Measurements from ENCODE around the gene OXTR. TPM values are rescaled to one million over a fixed set of nuclear protein-coding genes. Genes with fewer than 3 reads are reported as not detected.

Gene OXTR
- polyA plus RNA-seq, 1 donor from 2014 or later, result 1.7 TPM

- Histone ChIP-seq H3K27me3 (ENCODE audit: insufficient read depth, low read depth, low read length) (no peaks in the 10 kb centered on the region), H2AFZ (ENCODE audit: low read depth, low read length) (no peak overlapping the region), H3K27ac (ENCODE audit: low read length) (no peak overlapping the region), H3K9me3 (ENCODE audit: low read length) (no peaks in the 10 kb centered on the region), H3K9me2 (ENCODE audit: insufficient read depth, low read length) (no peaks in the 10 kb centered on the region), H3K79me2 (replicated peaks; ENCODE audit: insufficient read depth, low read length) (no peaks in the 10 kb centered on the region), H4K20me1 (ENCODE audit: insufficient read depth) (no peaks in the 10 kb centered on the region), H3K36me3 (ENCODE audit: insufficient read depth, low read length) (no peaks in the 10 kb centered on the region), H3K4me3 (ENCODE audit: low read length) (no peak overlapping the region), H3K9ac (ENCODE audit: low read length) (no peak overlapping the region), H3F3A (ENCODE audit: insufficient read depth, low read length, poor library complexity, severe bottlenecking) (no peaks in the 10 kb centered on the region), H3K4me2 (ENCODE audit: low read length) (no peak overlapping the region)
- TF ChIP-seq CTCF (IDR thresholded peaks at IDR 0.05; ENCODE audit: poor library complexity, severe bottlenecking) (no peak), POLR2AphosphoS5 (IDR thresholded peaks at IDR 0.05) (no peak), TAF1 (IDR thresholded peaks at IDR 0.05; ENCODE audit: low read depth) (no peak), RAD21 (conservative IDR thresholded peaks at IDR 0.05) (no peak), EP300 (conservative IDR thresholded peaks at IDR 0.05; ENCODE audit: poor library complexity, severe bottlenecking) (no peak), SMC3 (conservative IDR thresholded peaks at IDR 0.05; ENCODE audit: poor library complexity) (no peak), EZH2 (IDR thresholded peaks at IDR 0.05; ENCODE audit: borderline replicate concordance, insufficient read depth, low read length, poor library complexity, severe bottlenecking) (no peak), MXI1 (conservative IDR thresholded peaks at IDR 0.05; ENCODE audit: poor library complexity, severe bottlenecking) (no peak)
- TF ChIP-seq, protein P1, sequence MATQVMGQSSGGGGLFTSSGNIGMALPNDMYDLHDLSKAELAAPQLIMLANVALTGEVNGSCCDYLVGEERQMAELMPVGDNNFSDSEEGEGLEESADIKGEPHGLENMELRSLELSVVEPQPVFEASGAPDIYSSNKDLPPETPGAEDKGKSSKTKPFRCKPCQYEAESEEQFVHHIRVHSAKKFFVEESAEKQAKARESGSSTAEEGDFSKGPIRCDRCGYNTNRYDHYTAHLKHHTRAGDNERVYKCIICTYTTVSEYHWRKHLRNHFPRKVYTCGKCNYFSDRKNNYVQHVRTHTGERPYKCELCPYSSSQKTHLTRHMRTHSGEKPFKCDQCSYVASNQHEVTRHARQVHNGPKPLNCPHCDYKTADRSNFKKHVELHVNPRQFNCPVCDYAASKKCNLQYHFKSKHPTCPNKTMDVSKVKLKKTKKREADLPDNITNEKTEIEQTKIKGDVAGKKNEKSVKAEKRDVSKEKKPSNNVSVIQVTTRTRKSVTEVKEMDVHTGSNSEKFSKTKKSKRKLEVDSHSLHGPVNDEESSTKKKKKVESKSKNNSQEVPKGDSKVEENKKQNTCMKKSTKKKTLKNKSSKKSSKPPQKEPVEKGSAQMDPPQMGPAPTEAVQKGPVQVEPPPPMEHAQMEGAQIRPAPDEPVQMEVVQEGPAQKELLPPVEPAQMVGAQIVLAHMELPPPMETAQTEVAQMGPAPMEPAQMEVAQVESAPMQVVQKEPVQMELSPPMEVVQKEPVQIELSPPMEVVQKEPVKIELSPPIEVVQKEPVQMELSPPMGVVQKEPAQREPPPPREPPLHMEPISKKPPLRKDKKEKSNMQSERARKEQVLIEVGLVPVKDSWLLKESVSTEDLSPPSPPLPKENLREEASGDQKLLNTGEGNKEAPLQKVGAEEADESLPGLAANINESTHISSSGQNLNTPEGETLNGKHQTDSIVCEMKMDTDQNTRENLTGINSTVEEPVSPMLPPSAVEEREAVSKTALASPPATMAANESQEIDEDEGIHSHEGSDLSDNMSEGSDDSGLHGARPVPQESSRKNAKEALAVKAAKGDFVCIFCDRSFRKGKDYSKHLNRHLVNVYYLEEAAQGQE (IDR thresholded peaks at IDR 0.05; ENCODE audit: borderline replicate concordance), result no peak
Measured at GRCh38 chr3:8737823-8738222, 31.6 kb downstream of the OXTR start.

- Histone ChIP-seq H3K4me3 (ENCODE audit: low read length) (no peak overlapping the region), H3K9ac (ENCODE audit: low read length) (no peak overlapping the region), H4K20me1 (ENCODE audit: insufficient read depth) (no peaks in the 10 kb centered on the region), H3K4me2 (ENCODE audit: low read length) (no peak overlapping the region), H3F3A (ENCODE audit: insufficient read depth, low read length, poor library complexity, severe bottlenecking) (no peaks in the 10 kb centered on the region), H3K27me3 (ENCODE audit: insufficient read depth, low read depth, low read length) (no peaks in the 10 kb centered on the region), H2AFZ (ENCODE audit: low read depth, low read length) (no peak overlapping the region), H3K36me3 (ENCODE audit: insufficient read depth, low read length) (no peaks in the 10 kb centered on the region), H3K9me2 (ENCODE audit: insufficient read depth, low read length) (no peaks in the 10 kb centered on the region), H3K27ac (ENCODE audit: low read length) (no peak overlapping the region), H3K79me2 (replicated peaks; ENCODE audit: insufficient read depth, low read length) (no peaks in the 10 kb centered on the region), H3K9me3 (ENCODE audit: low read length) (no peaks in the 10 kb centered on the region)
- TF ChIP-seq EP300 (conservative IDR thresholded peaks at IDR 0.05; ENCODE audit: poor library complexity, severe bottlenecking) (no peak), SMC3 (conservative IDR thresholded peaks at IDR 0.05; ENCODE audit: poor library complexity) (no peak), RAD21 (conservative IDR thresholded peaks at IDR 0.05) (no peak), MXI1 (conservative IDR thresholded peaks at IDR 0.05; ENCODE audit: poor library complexity, severe bottlenecking) (no peak), TAF1 (IDR thresholded peaks at IDR 0.05; ENCODE audit: low read depth) (no peak), CTCF (IDR thresholded peaks at IDR 0.05; ENCODE audit: poor library complexity, severe bottlenecking) (no peak), POLR2AphosphoS5 (IDR thresholded peaks at IDR 0.05) (no peak), EZH2 (IDR thresholded peaks at IDR 0.05; ENCODE audit: borderline replicate concordance, insufficient read depth, low read length, poor library complexity, severe bottlenecking) (no peak)
- TF ChIP-seq, protein P1 (IDR thresholded peaks at IDR 0.05; ENCODE audit: borderline replicate concordance), result no peak
Measured at GRCh38 chr3:8737301-8737700, 32.1 kb downstream of the OXTR start.
